HG02588 (cell line): ENCODE results near the gene MESP1.

Experiments
- ATAC-seq: cut with Tn5 transposase; IDR thresholded peaks from one replicate; pipeline ENCODE4 v1.9.1; 2021; ENCODE audit warnings: mild to moderate bottlenecking, moderate library complexity; ENCODE audit not compliant: unreplicated experiment

Gene MESP1

DNA sequence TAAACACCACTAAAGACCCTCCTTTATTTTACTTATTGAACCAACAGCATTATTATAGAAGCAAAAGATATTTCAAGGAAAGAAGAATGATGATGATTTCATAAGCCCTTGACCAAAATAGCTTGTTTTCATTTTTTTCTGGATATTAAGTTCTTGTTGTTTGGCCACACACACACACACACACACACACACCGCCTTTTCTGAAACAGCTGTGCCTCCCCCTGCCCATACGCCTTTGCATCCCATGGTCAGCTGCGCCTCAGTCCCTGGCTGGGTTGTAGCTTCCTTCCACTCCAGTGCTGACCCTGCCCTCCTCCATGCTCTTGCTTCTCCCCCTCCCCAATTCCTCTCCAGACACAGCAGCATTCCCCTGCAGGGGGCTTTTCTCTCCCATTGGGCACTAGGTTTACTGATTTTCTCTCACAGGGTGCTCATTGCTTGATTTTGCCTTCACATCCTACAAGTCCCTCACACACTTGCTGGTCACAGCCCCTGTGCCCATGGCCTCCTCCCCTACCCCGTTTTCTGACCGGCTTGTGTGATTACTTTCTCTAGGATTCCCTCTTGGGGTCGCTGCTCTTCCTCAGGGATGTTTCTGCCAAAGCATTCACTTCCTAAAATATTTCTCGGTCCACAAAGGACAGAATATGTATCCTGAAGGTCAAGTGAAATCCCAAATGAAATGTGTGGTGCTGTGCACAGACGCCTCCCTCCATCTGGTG is 18.4 kb downstream of the MESP1 start:
- no peak for ATAC-seq

DNA sequence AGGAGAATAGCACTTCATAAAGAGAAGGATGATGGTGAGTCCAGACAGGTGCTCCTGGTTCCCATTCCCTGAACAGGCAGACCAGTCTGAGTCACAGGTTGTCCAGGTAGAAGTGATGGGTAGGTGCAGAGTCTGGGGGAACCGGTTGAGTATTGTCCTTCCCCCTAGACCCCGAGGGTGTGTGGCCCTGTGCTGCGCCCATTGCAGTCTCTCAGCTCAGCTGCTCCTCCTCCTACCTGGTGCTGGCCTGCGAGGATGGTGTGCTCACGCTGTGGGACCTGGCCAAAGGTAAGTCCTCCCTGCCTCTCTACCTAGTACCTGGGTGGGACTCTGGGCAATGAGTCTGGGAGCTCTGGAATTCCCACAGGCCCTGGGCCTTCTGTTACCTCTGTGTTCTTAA is 19.8 kb downstream of the MESP1 start:
- ATAC-seq, result no peak

GRCh38 chr15:89728254-89728653 is 22.8 kb downstream of the MESP1 start:
- no peak for ATAC-seq

DNA sequence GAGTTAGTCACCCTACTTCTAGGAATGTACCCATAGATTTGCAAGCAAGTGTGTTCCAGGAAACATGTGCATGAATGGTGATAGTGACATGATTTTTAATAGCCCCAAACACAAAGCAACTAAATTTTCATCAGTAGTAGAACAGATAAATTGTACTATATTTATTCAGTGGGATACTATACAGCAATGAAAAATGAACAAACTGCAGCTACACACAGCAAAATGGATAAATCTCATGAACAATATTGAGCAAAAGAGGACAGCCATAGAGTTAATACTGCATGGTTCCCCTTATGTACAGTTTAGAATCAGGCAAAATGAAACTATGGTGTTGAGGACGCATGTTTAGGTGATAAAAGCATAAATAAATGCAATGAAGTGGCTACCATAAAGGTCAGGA is 26.0 kb downstream of the MESP1 start:
- ATAC-seq, result no peak

- no peak for ATAC-seq
Observed at GRCh38 chr15:89724621-89725020, 26.4 kb downstream of the MESP1 start.

GRCh38 chr15:89723031-89723430 is 28.0 kb downstream of the MESP1 start:
- ATAC-seq, result no peak

DNA sequence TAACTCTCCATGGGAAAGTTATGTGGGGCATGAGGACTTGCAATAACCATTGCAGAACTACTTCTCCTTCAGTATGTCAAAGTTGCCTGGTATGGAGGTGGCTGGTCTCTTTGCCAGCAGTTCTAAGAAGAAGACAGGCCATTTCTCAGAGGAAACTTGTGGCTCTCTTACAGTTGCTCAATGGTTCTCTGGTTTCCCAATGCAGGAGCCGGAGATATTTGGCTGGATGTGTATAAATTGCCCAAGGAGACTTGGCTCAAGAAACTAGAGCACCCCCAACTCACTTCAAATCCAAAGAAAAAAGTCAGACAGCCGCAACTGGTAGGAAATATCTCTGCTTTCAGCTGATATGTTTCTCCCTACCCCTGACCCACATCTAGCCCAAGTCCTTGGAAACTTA is 36.3 kb downstream of the MESP1 start:
- ATAC-seq, result no peak

GRCh38 chr15:89707577-89707976 is 43.5 kb downstream of the MESP1 start:
- ATAC-seq, result no peak

- no peak for ATAC-seq
Observed at GRCh38 chr15:89704411-89704810, 46.6 kb downstream of the MESP1 start.
